Omental fat pad (tissue), 4 donors: ENCODE data around the gene C1orf122. TPM values are rescaled to one million over a fixed set of nuclear protein-coding genes. Genes with fewer than 3 reads are reported as not detected.
"Not testable (repeated sequence)": the region's sequence is repeated elsewhere in the genome, so short reads cannot be mapped to it uniquely, and the experiment has no call there.

Source experiments
- ATAC-seq: fragments of 150-250 bp; one replicate; pipeline ENCODE4 v1.9.1; 2016; ENCODE audit warnings: mild to moderate bottlenecking, moderate library complexity; ENCODE audit not compliant: low FRiP score
- DNase-seq: peaks from one replicate; pipeline ENCODE4 v3.0.0-alpha.2; 2019; ENCODE audit warnings: low spot score
- CTCF ChIP-seq, 3 donors: fragments of 450-650 bp; IDR thresholded peaks; one replicate each; pipeline ENCODE4 v1.5.1; 2016 to 2017; ENCODE audit warnings: antibody characterized with exemption in 3 of 3, mild to moderate bottlenecking in 3 of 3, moderate library complexity in 2 of 3
- total RNA-seq, 4 donors: library from RNA; depleted of rRNA; stranded (reverse); fragments of >200 nt; gene quantifications; one replicate each; pipeline ENCODE4 v1.1.0, GENCODE V29; 2016

Gene C1orf122
- total RNA-seq, 4 donors from 2014 or later, result 53.6 to 86.9 (median 71.2) TPM

GRCh38 chr1:37764888-37765441 lies 42.6 kb upstream of the C1orf122 start, which contains the start of gene EPHA10:
Gene EPHA10 (minus strand): TSS chr1:37765120. CDS start chr1:37765066, 54 bp downstream.
- no peak for TF ChIP-seq CTCF (IDR thresholded peaks at IDR 0.05)
- ATAC-seq (no peak), DNase-seq (no peak)

- DNase-seq, result no peak
- TF ChIP-seq CTCF (IDR thresholded peaks at IDR 0.05), result no peak
- ATAC-seq, result no peak
These were observed 41.5 kb upstream of the C1orf122 start for GRCh38 chr1:37765916-37766664.

GRCh38 chr1:37767488-37767887 lies 40.1 kb upstream of the C1orf122 start:
- ATAC-seq, result no peak
- no peak for DNase-seq
- TF ChIP-seq CTCF (IDR thresholded peaks at IDR 0.05), result no peak

GRCh38 chr1:37771440-37771839 lies 36.1 kb upstream of the C1orf122 start:
- not testable (repeated sequence) for ATAC-seq

GRCh38 chr1:37776946-37777516 lies 30.6 kb upstream of the C1orf122 start:
- DNase-seq (no peak), ATAC-seq (no peak)
- no peak for TF ChIP-seq CTCF (IDR thresholded peaks at IDR 0.05)

More at GRCh38 chr1:37771440-37771839, 36.1 kb upstream of the C1orf122 start:
- DNase-seq, result not testable (repeated sequence)

- ATAC-seq, result no peak
- no peak for TF ChIP-seq CTCF (IDR thresholded peaks at IDR 0.05)
- no peak for DNase-seq
These were observed 28.9 kb upstream of the C1orf122 start for GRCh38 chr1:37778654-37779053.

- no peak for DNase-seq
- no peak for TF ChIP-seq CTCF (IDR thresholded peaks at IDR 0.05)
- no peak for ATAC-seq
These were observed 25.1 kb upstream of the C1orf122 start for GRCh38 chr1:37782491-37782890.
